ENCODE measurements around the gene USP2. TPM values are rescaled to one million over a fixed set of nuclear protein-coding genes. Genes with fewer than 3 reads are reported as not detected.
A peak's percentile ranks its signal among the peaks of the same experiment; 100 is the strongest.

The USP2 gene
- total and polyA plus RNA-seq, 2 of the 8 experiments (the other 6 are each of a cell fraction or from before 2014, with no cell fraction given) = 2.2 to 6.9 TPM

- WGBS, 2 experiments (ENCODE audit: extremely low coverage in 1 of 2, insufficient coverage in 1 of 2, insufficient read length in 1 of 2, insufficient replicate concordance in 2 of 2, low coverage in 1 of 2, low lambda C conversion rate in 2 of 2, missing lambda C conversion rate in 1 of 2) = 6% methylated on average over 25 of the region's 29 CpGs; no CpG with 5 or more reads in 1 of the 2 experiments
- Histone ChIP-seq H3K79me2 (ENCODE audit: control insufficient read depth in 1 of 2, insufficient read depth in 2 of 2, low read length in 2 of 2) (no peaks in the 10 kb centered on the region), H2BK12ac (ENCODE audit: low read depth, low read length) (no peak overlapping the region; the same call in 1 of the 2 replicates), H3K14ac (ENCODE audit: insufficient read length) (no peak overlapping the region), H3K23ac (ENCODE audit: insufficient read length) (no peak overlapping the region), H2BK120ac (replicated peaks; ENCODE audit: low read depth, low read length) (no peak overlapping the region), H3K9ac (replicated peaks in 1 of 4; ENCODE audit: extremely low read depth in 1 of 4, low read depth in 3 of 4, low read length in 3 of 4) (no peak overlapping the region; a peak in 1 of 7 replicates), H3K18ac (ENCODE audit: extremely low read depth, low read length) (peak overlapping the region; percentile 78), H2BK20ac (ENCODE audit: low read length) (no peak overlapping the region), H3K79me1 (ENCODE audit: low read depth, low read length) (no peaks in the 10 kb centered on the region), H3K4me3 (ENCODE audit: extremely low read depth in 1 of 4, insufficient read depth in 2 of 4, low read depth in 3 of 4, low read length in 4 of 4) (peak overlapping the region; percentile 55 to 77 (median 66)), H2BK5ac (ENCODE audit: low read depth, low read length) (peak overlapping the region; percentile 71; the same call in 1 of the 2 replicates), H2BK15ac (ENCODE audit: low read length) (0 out of 2 replicates have a peak overlapping the region, but pooled peaks have one; percentile 40), H3K27ac (ENCODE audit: low read depth, low read length) (no peak overlapping the region), H4K8ac (ENCODE audit: extremely low read depth, insufficient read depth, low read length) (peak overlapping the region; percentile 39; the same call in 1 of the 2 replicates), H3K23me2 (ENCODE audit: low read depth, low read length) (peaks cover 27% of the 10 kb centered on the region), H3K4ac (replicated peaks; ENCODE audit: insufficient read length, low read depth, low read length) (no peak overlapping the region), H4K91ac (replicated peaks; ENCODE audit: insufficient read length, low read length) (peak overlapping the region; percentile 47), H2AFZ (ENCODE audit: low read length) (peak overlapping the region; percentile 36; the same call in 1 of the 2 replicates), H3K4me1 (replicated peaks in 1 of 4; ENCODE audit: control insufficient read depth in 3 of 4, insufficient read depth in 4 of 4, low read length in 3 of 4) (peaks cover 11 to 50% (median 43%) of the 10 kb centered on the region in 4 experiments), H3K56ac (replicated peaks; ENCODE audit: insufficient read length, low read depth, low read length) (no peak overlapping the region), H2AK5ac (ENCODE audit: low read depth, low read length) (peak overlapping the region; percentile 97; the same call in 1 of the 2 replicates), H4K5ac (ENCODE audit: insufficient read length, low read depth, low read length) (no peak overlapping the region), H3K36me3 (ENCODE audit: control insufficient read depth in 2 of 4, insufficient read depth in 4 of 4, low read length in 3 of 4) (peaks cover 0 to 5% (median 2%) of the 10 kb centered on the region in 4 experiments; a peak in 4 of 8 replicates), H3K9me3 (ENCODE audit: insufficient read depth in 2 of 2, low read depth in 1 of 2, low read length in 1 of 2) (no peaks in the 10 kb centered on the region), H3K27me3 (replicated peaks in 1 of 4; ENCODE audit: control insufficient read depth in 3 of 4, extremely low read depth in 1 of 4, insufficient read depth in 3 of 4, low read length in 3 of 4) (peaks cover 5 to 46% (median 36%) of the 10 kb centered on the region in 4 experiments), H3K4me2 (ENCODE audit: insufficient read depth in 1 of 2, low read depth in 2 of 2, low read length in 2 of 2) (peak overlapping the region; percentile 97), H4K20me1 (replicated peaks in 1 of 2; ENCODE audit: control insufficient read depth in 1 of 2, insufficient read depth in 2 of 2, low read length in 2 of 2) (peaks cover 2 to 3% of the 10 kb centered on the region in 2 experiments)
- peak in 1 of 2 experiments; percentile 74 for DNase-seq (ENCODE audit: low read depth in 1 of 2, low spot score in 2 of 2)
- CTCF ChIA-PET (ENCODE audit: partially characterized antibody) = interaction anchor here (0.6 to 16.8 kb wide), 13 partner anchors 8 to 467 kb away, joined by 3 to 415 read pairs (median 4); partner anchors contain the start of genes C1QTNF5, MFRP and RNF26
- POLR2A ChIA-PET (ENCODE audit: partially characterized antibody) = interaction anchor here (0.9 to 5.4 kb wide), 13 partner anchors 8 to 230 kb away, joined by 3 to 44 read pairs (median 5); partner anchors contain the start of genes ABCG4, C1QTNF5, HMBS and RNF26
- no peak for FAIRE-seq
- TF ChIP-seq KDM4A (IDR thresholded peaks at IDR 0.05; ENCODE audit: low read depth, low read length, severe bottlenecking) = peak; percentile 46
- TF ChIP-seq TEAD4 (IDR thresholded peaks at IDR 0.05; ENCODE audit: low read depth, low read length) = peak; percentile 80
- peak; percentile 1; the same call in 1 of the 2 replicates for TF ChIP-seq MAX (IDR thresholded peaks at IDR 0.05)
- TF ChIP-seq YY1 (IDR thresholded peaks at IDR 0.05; ENCODE audit: low read depth, low read length) = no peak; the same call in 1 of the 2 replicates
- peak; percentile 81 for TF ChIP-seq JUND (IDR thresholded peaks at IDR 0.05; ENCODE audit: low read length)
- peak in 1 of 3 experiments; percentile 32; a peak in 1 of 4 replicates for TF ChIP-seq CTCF (IDR thresholded peaks at IDR 0.05; ENCODE audit: control extremely low read depth in 1 of 3, insufficient read depth in 1 of 3, low read depth in 1 of 3, low read length in 3 of 3)
- TF ChIP-seq CREB1 (IDR thresholded peaks at IDR 0.05) = peak; percentile 70; the same call in 1 of the 2 replicates
These were observed 66.1 kb downstream of the USP2 start for GRCh38 chr11:119315131-119316015.
